OCI-LY3 (cell line): ENCODE data around the gene CHRM5.

Experiments
- CTCF ChIP-seq: fragments of 200-600, 300-600 bp; sonication (generic); IDR thresholded peaks from 2 replicates; pipeline ENCODE4 v1.5.1; 2014; ENCODE audit warnings: antibody characterized with exemption, low read length, low read depth
- EZH2phosphoT487 ChIP-seq: fragments of 200-600 bp; shearing (Covaris generic); IDR thresholded peaks from 2 replicates; pipeline ENCODE4 v1.6.1; 2018; ENCODE audit warnings: antibody characterized with exemption, mixed run types, low read depth

DNA sequence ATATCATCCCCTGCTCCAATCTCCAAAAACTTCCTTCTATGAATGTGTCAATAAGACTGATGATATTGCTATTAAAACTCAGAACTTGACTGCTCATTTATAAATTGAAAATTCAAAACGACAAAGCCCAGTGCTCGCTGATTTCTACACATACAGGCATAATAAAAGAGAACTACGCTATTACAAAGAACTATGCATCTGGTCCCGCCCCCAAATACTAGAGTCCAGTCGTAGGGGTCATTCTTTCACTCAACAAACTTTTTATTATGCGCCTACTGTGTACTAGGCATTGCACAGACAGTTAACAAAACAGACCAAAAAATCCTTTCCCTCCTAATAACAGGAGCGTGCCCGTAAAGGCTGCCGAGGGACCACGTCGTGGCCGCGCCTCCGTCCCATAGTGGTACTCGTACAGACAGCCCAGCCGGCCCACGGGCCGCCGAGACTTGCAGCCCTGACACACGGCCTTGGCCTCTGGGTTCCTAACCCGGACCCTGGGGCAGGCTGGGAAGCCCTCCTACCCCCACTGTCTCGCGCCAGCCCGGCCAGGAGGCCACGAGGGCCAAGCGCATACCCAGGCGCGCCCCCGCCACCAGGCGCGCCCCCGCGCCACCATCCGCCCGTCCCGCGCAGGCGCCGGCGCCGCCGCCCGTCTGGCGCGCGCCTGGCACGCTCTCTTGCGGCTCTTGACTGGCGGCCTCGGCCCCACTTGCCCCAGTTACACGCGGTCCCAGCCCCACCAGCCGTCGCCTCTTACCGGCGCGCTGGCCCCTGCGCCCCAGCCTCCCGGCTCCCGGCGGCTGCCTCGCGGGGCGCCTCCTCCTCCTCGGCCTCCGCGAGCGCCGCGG, 70.0 kb downstream of the CHRM5 start:
- TF ChIP-seq CTCF (no peak), EZH2phosphoT487 (no peak)
